ENCODE results near the gene HSD17B2.

DNA sequence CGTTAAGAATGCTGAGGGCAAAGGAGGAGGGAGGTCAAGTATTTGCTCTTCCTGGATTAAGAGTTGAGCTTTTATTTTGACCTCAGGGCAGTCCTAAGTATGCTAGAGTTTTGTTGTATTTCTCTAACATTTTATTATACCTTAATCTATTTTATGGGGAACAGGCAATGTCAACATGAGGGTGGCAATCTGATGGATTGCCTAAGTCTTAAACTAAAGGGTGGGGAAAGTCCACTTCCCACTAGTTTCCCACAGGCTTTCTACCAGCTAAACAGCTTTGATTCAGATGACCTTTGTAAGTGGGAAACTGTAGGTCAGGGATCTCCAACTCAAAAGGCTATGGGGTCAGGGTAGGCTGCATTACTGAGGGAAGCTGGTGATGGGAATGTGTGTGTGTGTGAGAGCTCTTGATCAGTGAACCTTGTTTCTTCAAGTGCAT, 24.9 kb downstream of the HSD17B2 start:
- TF ChIP-seq, protein P1, sequence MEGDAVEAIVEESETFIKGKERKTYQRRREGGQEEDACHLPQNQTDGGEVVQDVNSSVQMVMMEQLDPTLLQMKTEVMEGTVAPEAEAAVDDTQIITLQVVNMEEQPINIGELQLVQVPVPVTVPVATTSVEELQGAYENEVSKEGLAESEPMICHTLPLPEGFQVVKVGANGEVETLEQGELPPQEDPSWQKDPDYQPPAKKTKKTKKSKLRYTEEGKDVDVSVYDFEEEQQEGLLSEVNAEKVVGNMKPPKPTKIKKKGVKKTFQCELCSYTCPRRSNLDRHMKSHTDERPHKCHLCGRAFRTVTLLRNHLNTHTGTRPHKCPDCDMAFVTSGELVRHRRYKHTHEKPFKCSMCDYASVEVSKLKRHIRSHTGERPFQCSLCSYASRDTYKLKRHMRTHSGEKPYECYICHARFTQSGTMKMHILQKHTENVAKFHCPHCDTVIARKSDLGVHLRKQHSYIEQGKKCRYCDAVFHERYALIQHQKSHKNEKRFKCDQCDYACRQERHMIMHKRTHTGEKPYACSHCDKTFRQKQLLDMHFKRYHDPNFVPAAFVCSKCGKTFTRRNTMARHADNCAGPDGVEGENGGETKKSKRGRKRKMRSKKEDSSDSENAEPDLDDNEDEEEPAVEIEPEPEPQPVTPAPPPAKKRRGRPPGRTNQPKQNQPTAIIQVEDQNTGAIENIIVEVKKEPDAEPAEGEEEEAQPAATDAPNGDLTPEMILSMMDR (IDR thresholded peaks at IDR 0.05), result no peak
- no peak for TF ChIP-seq POLR2A (IDR thresholded peaks at IDR 0.05)
- no peak for TF ChIP-seq EP300 (IDR thresholded peaks at IDR 0.05)
